Stimulated activated CD4-positive, alpha-beta T cell treated with anti-CD3 and anti-CD28 coated beads, TNF-alpha, amount 100 ng/mL, for 48 hours (primary cell): ENCODE data around the gene OPN1LW.
"Not testable (repeated sequence)": the region's sequence is repeated elsewhere in the genome, so short reads cannot be mapped to it uniquely, and the experiment has no call there.

Experiments
- DNase-seq, 3 donors: peaks; one replicate each; pipeline ENCODE4 v3.0.0-alpha.2; 2020; ENCODE audit warnings: low read depth in 3 of 3

Gene OPN1LW

DNA sequence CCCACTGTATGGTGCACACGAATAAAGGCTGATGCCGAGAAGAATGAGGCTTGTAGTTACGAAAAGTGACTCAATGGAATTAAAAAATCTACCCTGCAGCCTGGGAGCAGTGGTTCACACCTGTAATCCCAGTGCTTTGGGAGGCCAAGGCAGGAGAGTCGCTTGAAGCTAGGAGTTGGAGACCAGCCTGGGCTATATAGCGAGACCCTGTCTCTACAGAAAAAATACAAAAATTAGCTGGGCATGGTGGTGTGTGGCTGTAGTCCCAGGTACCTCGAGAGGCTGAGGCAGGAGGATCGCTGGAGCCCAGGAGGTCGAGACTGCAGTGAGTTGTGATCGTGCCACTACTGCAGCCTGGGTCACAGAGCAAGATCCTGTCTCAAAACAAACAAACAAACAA, 11.7 kb upstream of the OPN1LW start:
- no peak for DNase-seq

DNA sequence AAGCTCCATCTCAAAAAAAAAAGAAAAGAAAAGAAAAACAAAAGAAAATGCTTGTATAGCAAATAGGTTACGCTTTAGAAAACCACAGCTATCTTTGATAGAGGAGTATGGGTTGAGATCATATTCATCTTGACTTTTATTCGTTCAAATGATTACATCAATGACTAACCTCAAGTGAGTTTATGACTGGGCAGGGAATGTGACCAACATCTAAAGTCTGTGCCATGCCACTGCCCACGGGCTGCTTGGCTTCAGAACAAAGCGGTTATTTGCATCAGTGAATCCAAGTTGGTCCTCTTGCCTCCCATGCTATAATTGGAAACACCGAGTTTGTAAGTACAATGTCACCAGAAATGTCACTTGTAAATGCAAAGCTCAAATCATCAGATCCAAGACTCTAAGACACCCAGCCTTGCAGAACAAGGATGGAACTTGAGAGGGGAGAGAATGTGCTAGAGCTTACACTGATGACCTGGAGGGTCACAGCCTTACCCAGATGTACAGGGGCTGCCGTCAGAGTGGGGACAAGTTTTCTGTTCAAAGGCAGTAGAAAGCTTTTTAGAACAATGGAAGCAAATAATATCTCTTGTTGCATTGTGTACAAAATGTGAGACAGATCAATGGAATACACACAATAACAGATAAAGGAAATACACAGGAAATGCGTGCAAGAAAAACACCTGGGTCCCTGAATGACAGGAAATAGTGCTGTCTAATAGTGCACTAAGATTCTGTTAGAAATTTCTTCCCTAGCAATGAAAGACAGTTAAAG, 8.4 kb upstream of the OPN1LW start:
- no peak for DNase-seq

DNA sequence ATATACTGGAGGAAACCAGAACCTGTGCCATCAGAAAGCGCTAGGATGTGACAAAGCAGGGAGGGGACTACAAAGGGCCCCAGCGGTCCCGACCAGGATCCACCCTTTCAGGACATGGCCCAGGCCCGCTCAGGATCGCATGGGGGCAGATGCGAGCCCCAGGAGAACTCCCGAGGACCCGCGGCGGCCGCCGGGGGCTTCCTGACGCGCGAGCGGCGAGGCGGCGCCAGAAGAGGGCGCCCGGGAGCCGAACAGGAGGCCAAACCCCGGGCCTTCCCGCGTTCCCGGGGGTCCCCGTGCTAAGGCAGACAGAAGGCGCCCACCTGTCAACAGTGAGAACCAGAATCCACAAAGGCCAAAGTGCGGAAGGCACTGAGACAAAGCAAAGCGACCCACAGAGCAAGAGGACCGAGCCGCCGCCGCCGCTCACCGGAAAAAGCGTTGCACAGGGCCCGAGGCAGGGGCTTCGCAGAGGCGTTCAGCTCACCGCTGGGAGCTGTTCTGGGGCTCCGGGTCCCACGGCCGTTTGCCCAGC, 7.3 kb upstream of the OPN1LW start:
- DNase-seq, result peak; percentile 30 to 55 (median 41)

DNA sequence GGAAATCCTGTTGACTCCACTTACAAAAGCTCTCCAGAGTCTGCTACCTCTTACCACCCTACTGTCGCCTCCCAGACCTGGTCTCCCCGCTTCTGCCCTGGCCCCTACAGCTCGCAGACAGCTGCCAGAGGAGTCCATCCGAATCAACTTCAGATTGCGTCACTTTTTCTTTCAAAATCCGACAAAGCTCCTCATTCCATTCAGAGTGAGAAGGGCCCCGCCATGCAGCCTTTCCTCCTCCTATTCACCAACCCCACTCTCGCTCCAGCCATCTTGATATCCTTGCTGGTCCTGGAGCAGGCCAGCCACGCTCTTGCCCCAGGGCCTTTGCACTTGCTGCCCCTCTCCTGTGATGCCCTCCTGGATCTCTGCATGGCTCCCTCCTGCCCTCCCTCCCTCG, 5.2 kb upstream of the OPN1LW start:
- no peak for DNase-seq

DNA sequence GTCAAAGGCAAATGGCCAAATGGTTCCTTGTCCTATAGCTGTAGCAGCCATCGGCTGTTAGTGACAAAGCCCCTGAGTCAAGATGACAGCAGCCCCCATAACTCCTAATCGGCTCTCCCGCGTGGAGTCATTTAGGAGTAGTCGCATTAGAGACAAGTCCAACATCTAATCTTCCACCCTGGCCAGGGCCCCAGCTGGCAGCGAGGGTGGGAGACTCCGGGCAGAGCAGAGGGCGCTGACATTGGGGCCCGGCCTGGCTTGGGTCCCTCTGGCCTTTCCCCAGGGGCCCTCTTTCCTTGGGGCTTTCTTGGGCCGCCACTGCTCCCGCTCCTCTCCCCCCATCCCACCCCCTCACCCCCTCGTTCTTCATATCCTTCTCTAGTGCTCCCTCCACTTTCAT, 3.8 kb upstream of the OPN1LW start:
- DNase-seq, result no peak

DNA sequence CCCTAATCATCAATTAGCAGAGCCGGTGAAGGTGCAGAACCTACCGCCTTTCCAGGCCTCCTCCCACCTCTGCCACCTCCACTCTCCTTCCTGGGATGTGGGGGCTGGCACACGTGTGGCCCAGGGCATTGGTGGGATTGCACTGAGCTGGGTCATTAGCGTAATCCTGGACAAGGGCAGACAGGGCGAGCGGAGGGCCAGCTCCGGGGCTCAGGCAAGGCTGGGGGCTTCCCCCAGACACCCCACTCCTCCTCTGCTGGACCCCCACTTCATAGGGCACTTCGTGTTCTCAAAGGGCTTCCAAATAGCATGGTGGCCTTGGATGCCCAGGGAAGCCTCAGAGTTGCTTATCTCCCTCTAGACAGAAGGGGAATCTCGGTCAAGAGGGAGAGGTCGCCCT, 3.3 kb upstream of the OPN1LW start:
- no peak for DNase-seq

DNA sequence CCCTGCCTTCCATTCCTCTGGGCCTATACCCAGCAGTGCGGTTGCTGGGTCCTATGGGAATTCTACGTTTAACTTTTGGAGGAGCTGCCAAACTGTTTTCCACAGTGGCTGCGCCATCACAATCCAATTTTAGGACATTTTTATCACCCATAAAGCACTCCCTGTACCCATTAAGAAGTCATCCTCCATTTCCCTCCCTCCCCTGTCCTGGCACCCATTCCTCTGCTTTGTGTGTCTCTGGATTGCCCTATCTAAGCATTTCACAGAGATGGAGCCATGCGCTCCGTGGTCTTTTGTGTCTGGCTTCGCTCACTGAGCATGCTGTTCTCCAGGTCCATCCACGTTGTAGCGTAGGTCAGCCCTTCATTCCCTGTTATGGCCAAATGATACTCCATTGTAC, 1.7 kb upstream of the OPN1LW start:
- no peak for DNase-seq

DNA sequence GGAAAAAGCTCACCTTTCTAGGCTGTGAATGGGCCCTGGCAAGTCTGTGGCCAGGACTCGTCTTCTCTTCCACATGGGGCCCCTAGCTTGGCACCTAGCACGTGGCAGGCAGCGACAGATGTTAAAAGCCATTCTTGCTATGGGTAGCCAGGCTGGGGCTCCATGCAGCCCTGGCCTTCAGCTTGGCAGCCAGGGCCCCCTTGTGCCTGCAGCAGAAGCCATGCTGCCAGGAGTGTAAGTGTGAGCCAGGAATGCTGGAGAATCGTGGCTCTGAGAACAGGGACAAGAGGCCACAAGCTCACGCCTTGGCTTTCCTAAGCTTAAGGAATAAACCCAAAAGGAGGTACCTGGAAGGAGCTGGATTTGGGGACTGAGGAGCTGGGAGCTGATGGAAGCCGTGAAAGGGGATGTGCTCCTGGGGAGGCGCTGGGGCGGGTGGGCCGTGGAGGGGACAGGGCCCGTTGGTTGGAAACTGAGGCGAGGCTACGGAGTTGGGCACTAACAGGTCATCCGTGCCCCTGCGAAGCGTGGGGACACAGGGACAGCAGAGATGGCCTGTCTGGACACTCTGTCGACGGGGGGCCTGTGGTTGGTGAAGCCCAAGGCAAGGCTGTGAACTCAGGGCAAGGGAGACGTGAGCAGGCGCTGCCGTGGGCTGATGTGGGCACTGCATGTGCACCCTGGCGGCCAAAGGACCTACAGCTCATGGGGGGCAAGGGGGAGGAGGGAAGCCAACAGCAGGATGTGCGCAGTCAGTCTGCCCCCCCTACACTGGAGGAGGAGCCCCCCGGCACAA, 895 bp upstream of the OPN1LW start:
- no peak for DNase-seq

DNA sequence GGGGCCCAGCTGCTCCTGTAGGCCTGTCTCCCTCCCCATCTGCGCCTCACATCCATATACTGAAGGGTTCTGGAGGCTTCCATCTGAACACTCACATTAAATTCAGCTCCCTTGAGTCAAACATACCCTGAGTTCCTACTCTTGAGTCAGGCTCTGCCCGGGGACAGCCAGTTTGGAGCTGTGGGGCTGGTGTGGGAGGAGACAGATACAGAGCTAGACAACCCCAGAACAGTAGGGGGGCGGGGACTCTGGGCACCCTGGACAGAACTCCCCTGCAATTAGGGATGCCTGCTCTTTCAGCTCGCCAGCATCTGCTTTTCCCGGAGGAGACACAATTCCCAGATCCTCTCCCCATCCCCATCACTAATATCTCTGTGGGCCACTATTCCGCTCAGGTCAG, 7.0 kb downstream of the OPN1LW start:
- DNase-seq, result not testable (repeated sequence)

DNA sequence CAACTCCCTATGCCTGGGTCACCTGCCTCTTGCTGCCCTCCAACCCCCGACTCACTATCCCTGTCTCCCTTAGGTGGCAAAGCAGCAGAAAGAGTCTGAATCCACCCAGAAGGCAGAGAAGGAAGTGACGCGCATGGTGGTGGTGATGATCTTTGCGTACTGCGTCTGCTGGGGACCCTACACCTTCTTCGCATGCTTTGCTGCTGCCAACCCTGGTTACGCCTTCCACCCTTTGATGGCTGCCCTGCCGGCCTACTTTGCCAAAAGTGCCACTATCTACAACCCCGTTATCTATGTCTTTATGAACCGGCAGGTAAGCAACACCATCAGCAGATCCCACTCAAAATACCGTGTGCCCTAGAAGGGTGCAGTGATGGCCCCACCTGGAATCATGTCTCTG, 12.2 kb downstream of the OPN1LW start:
- not testable (repeated sequence) for DNase-seq

DNA sequence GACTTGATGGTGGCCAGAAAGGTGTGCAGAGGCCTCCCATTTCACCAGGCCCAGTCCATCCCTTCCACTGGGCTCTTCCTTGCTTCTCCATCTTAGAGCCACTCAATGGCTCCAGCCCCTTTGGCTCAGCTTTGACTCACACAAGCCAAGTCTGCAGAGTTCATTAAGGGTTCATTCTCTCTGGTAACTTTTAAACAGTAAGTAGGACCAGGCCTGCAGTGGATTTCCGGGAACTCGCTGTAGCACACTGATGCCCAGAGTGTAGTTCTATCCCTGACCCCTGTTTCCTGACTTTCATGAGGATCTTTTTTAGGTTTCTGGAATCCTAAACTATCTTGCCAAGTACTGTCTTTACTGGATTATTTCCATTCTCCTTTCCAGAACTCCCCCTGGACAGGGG, 13.2 kb downstream of the OPN1LW start:
- DNase-seq, result not testable (repeated sequence)

DNA sequence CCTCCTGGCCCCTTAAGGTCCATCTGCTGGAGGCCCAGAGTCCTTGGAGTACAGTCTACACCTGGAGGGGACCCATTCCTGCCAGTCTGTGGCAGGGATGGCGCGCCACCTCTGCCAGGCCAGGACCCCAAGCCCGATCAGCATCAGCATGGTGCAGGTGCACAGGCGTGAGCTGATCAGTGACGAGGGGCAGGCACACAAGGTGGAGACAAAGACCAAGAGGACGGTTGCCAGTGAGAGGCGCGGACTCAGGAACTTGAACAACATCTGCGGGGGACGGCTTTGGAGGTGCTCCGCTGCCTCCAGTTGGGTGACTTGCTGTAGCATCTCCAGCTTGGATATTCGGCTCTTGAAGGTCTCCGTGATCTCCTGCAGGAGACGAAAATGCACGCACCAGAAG, 15.3 kb downstream of the OPN1LW start:
- DNase-seq, result not testable (repeated sequence)

DNA sequence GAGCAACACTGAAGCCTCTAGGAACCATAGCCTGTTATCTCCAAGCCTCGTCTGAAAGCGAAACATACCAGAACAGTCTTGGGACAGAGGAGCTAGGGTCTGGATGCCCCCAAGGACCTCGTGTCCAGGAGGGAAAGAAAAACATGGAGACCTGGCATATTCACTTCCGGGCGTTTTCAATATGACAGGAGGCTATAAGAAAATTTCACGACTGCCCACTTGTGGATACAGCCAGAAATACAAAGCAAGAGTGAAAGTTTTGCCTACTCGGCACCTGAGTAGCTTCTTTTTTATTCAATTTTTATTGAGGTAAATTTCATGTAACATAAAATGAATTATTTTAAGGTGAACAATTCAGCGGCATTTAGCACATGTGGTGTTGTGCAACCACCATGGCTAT, 20.9 kb downstream of the OPN1LW start:
- DNase-seq, result not testable (repeated sequence)

DNA sequence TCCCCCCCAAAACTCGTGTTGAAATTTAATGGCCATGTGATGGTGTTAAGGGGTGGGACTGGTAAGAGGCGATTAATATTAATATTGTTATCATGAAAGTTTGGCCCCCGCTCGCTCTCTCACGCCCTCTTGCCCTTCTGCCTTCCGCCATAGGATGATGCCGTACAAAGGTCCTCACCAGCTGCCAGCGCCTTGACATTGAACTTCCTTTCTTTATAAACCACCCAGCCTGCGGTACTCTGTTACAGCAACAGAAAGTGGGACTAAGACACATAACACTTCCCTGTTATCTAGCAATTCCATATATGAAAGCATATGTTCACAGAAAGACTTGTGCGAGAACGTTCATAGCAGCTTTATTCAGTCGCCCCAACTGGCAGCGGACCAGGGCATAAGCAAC, 24.3 kb downstream of the OPN1LW start:
- not testable (repeated sequence) for DNase-seq

DNA sequence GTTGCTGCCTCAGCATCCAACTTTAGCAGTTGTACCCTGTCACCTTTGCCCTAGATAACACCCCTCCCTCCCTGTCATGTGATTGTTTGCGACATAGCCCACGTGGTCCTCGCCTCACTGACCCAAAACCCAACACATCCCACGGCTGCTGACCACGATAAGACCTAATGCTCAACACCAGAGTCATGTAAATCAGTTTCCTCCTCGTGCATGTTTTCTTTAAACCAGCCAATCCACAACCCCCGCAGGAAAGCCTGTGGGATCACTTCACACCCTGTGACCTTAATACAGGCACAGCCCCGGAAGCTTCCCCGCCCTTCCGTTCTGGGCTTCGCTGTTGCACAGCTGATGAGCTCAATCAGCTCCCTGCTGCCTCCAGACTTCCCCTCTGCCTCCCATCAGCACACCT, 28.5 kb downstream of the OPN1LW start:
- not testable (repeated sequence) for DNase-seq

DNA sequence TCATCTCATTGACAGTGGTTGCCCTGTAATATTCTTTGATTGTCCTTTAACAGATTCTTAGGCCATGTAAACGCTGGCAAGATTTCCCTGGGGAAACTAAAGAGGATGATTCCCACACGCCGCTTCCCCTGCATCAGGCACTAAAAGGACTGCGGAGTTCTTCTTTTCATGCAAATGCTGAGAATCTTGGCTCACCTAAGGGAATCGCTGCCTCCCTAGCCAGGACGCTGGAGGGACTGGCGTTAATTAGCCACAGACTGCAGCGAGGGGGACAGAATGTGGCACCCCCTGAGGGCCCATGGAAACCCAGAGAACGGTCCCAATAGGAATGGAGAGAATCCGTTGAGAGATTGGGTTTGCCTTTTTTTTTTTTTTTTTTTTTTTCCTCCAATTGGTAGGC, 30.3 kb downstream of the OPN1LW start:
- not testable (repeated sequence) for DNase-seq

DNA sequence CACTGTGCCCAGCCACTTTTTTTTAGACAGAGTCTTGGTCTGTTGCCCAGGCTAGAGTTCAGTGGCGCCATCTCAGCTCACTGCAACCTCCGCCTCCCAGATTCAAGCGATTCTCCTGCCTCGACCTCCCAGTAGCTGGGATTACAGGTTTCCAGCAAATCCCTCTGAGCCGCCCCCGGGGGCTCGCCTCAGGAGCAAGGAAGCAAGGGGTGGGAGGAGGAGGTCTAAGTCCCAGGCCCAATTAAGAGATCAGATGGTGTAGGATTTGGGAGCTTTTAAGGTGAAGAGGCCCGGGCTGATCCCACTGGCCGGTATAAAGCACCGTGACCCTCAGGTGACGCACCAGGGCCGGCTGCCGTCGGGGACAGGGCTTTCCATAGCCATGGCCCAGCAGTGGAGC, 38.3 kb downstream of the OPN1LW start, which contains the start of gene OPN1MW:
TSS of gene OPN1MW (plus strand) at position 301 of the 400 bp plus-strand sequence. CDS start at position 383, 82 bp downstream.
- DNase-seq, result not testable (repeated sequence)

DNA sequence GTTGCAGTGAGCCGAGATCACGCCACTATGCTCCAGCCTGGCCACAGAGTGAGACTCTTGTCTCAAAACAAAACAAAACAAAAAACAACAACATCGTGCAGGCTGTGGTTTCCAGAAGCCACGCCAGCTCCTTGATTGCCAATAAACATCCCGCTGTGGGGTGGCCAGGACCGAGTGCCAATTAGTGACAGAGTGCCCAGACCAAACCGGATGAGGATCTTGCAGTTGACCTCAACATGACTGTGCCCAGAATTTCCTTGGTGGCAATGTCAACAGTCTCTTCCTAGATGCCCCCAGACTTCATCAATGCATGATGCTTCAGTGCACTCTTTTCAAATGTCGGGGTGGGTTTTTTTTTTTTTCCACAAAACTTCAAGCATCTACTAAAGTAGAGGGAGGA, 39.8 kb downstream of the OPN1LW start:
- not testable (repeated sequence) for DNase-seq

DNA sequence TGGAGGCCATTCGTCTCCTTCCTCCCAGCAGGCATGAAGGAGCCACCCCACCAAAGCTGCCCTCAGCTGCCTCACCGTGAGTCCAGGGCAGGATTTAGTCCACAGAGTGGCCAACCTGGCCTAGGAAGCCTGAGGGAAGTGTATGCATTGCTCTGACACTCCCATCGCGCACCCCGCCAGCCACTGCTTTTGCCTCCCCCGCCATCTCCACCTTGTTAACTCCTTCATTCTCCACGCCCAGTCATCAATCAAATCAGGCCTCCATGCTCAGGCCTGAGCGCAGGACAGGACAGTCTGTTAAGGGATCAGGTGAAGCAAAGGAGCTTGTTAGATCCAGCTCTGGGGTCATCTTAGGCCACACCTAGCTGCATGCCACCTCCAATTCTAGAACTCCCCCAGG, 48.8 kb downstream of the OPN1LW start:
- DNase-seq, result not testable (repeated sequence)

DNA sequence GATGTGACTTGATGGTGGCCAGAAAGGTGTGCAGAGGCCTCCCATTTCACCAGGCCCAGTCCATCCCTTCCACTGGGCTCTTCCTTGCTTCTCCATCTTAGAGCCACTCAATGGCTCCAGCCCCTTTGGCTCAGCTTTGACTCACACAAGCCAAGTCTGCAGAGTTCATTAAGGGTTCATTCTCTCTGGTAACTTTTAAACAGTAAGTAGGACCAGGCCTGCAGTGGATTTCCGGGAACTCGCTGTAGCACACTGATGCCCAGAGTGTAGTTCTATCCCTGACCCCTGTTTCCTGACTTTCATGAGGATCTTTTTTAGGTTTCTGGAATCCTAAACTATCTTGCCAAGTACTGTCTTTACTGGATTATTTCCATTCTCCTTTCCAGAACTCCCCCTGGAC, 50.3 kb downstream of the OPN1LW start:
- not testable (repeated sequence) for DNase-seq

DNA sequence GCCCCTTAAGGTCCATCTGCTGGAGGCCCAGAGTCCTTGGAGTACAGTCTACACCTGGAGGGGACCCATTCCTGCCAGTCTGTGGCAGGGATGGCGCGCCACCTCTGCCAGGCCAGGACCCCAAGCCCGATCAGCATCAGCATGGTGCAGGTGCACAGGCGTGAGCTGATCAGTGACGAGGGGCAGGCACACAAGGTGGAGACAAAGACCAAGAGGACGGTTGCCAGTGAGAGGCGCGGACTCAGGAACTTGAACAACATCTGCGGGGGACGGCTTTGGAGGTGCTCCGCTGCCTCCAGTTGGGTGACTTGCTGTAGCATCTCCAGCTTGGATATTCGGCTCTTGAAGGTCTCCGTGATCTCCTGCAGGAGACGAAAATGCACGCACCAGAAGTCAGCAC, 52.4 kb downstream of the OPN1LW start:
- DNase-seq, result not testable (repeated sequence)
